Putamen (tissue), 1 donor: Measurements from ENCODE around the gene ACP4.

Experiments used
- DNase-seq: peaks from one replicate; pipeline ENCODE4 v3.0.0-alpha.2; 2016; ENCODE audit warnings: low spot score

Gene ACP4

DNA sequence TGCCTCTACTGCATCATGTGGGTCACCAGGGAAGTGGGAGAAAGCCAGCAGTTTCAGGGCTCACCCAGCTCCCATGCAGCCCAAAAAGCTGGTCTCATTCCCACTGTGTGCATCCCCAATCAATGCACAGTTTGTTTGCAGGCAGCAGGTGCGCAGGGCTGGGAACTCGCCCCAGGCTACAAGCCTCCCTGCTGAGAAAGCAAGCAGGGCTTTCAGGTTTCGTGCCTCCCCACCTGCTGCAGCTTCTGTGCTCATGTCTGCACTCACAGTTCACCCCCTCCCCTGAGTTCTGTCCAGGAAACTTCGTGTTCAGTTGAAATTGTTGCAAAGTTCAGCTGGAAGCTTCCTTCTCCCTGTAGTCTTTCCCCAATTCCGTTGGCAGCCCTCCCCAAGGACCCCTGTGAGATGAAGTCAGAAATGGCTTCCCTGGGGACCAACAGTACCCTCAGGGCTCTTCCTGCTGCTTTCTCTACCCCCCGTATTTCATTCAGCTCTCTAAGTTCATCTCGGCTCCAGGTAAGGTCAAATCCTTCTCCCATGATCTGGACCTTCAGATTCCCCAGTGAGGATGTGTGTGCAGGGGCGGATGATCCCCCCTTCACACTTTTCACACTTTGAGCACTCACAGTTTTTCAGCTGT, 54.2 kb downstream of the ACP4 start:
- DNase-seq, result no peak
